ENCODE data around the gene MTR.

GRCh38 chr1:236908669-236909068 is 113.6 kb downstream of the MTR start:
- TF ChIP-seq POLR2A (IDR thresholded peaks at IDR 0.05; ENCODE audit: low read depth, low read length): no peak
- TF ChIP-seq POLR2AphosphoS5 (IDR thresholded peaks at IDR 0.05; ENCODE audit: low read depth, low read length): no peak
- no peak for TF ChIP-seq TAF1 (IDR thresholded peaks at IDR 0.05; ENCODE audit: low read depth, low read length)
- TF ChIP-seq SPI1 (IDR thresholded peaks at IDR 0.05; ENCODE audit: low read depth, low read length): no peak
- TF ChIP-seq POU2F2 (IDR thresholded peaks at IDR 0.05; ENCODE audit: low read depth, low read length): no peak

Data from GM12891 (cell line).